GM12872 (cell line): Measurements from ENCODE around the gene DPP3.

Source experiments
- TF ChIP-seq, protein P1 (sequence below): IDR thresholded peaks from 3 replicates; pipeline ENCODE4 v1.5.1; 2011; ENCODE audit warnings: low read depth, mild to moderate bottlenecking, low read length, moderate library complexity; ENCODE audit not compliant: insufficient read depth

DPP3 gene

GRCh38 chr11:66469441-66469840, 10.8 kb upstream of the DPP3 start:
- TF ChIP-seq, protein P1, sequence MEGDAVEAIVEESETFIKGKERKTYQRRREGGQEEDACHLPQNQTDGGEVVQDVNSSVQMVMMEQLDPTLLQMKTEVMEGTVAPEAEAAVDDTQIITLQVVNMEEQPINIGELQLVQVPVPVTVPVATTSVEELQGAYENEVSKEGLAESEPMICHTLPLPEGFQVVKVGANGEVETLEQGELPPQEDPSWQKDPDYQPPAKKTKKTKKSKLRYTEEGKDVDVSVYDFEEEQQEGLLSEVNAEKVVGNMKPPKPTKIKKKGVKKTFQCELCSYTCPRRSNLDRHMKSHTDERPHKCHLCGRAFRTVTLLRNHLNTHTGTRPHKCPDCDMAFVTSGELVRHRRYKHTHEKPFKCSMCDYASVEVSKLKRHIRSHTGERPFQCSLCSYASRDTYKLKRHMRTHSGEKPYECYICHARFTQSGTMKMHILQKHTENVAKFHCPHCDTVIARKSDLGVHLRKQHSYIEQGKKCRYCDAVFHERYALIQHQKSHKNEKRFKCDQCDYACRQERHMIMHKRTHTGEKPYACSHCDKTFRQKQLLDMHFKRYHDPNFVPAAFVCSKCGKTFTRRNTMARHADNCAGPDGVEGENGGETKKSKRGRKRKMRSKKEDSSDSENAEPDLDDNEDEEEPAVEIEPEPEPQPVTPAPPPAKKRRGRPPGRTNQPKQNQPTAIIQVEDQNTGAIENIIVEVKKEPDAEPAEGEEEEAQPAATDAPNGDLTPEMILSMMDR: no peak

GRCh38 chr11:66470015-66470414, 10.2 kb upstream of the DPP3 start:
- TF ChIP-seq, protein P1: no peak

- TF ChIP-seq, protein P1: no peak
These were observed 9.1 kb upstream of the DPP3 start for GRCh38 chr11:66471142-66471541.

GRCh38 chr11:66472054-66472453, 8.2 kb upstream of the DPP3 start:
- TF ChIP-seq, protein P1: no peak

- TF ChIP-seq, protein P1: no peak
These were observed 7.1 kb upstream of the DPP3 start for GRCh38 chr11:66473167-66473566.

DNA sequence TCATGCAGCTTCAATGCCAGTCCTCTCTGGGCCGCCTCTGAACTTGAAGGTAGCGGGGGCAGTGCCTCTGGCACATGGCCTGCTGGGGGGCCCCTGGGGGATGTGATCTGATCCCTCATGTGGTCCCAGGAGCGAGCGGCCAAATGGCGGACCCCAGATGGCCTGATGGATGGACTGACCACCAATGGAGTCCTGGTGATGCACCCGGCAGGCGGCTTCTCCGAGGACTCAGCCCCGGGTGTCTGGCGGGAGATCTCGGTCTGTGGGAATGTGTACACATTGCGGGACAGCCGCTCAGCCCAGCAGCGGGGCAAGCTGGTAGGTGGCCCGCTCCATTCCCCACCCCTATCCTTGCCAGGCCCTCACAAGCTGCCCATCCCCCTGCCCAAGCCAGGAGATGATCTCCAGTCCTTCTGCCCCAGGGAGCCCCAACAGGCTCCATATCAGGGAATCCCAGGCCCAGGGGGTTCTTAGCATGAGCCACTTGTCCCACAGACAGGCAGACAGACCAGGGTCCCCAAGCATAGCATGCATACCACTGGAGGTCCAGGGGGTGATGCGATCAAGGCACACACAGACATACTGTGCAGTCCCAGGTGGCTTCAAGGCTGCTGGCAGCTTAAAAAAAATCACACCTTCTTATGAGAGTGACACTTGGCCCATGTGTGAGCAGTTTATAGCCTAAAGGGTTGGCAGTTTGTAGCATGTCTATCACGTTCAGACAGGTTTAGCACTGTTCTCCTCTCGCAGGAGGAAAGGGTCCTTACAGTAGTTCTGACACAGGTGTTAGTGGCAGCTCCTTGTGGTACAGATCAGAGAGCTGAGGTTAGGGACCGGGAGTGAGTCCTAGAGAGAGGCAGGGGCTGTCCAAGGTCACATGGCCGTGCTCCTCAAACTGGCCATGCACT, 6.4 kb upstream of the DPP3 start:
- TF ChIP-seq, protein P1: no peak

GRCh38 chr11:66475349-66476172, 4.7 kb upstream of the DPP3 start:
- TF ChIP-seq, protein P1: no peak
